PFSK-1 (cell line): ENCODE measurements around the gene CHCHD5.

Experiments
- FOXP2 ChIP-seq: optimal IDR thresholded peaks from 2 replicates; pipeline ENCODE3; 2011; ENCODE audit warnings: borderline replicate concordance, control low read depth, inconsistent platforms; ENCODE audit not compliant: insufficient read depth; ENCODE audit errors: extremely low read length, extremely low read depth
- POLR2AphosphoS5 ChIP-seq: IDR thresholded peaks from 2 replicates; pipeline ENCODE4 v1.6.1; 2012; ENCODE audit warnings: low read depth, mild to moderate bottlenecking, control low read depth, low read length, moderate library complexity
- SIN3A ChIP-seq: IDR thresholded peaks from 2 replicates; pipeline ENCODE4 v1.6.1; 2012; ENCODE audit warnings: mild to moderate bottlenecking, low read length, moderate library complexity, borderline replicate concordance; ENCODE audit not compliant: insufficient read depth
- TAF1 ChIP-seq: IDR thresholded peaks from 2 replicates; pipeline ENCODE4 v1.6.1; 2012; ENCODE audit warnings: low read length, control low read depth, borderline replicate concordance; ENCODE audit not compliant: insufficient read depth
- TF ChIP-seq, protein P1 (sequence below), 2 experiments: IDR thresholded peaks; 2 replicates each; pipeline versions ENCODE4 v1.6.1 to v1.8.0; 2011 to 2012; ENCODE audit warnings: low read depth in 2 of 2, low read length in 2 of 2, control low read depth in 1 of 2, inconsistent platforms in 1 of 2, mild to moderate bottlenecking in 1 of 2, moderate library complexity in 1 of 2; ENCODE audit not compliant: insufficient read depth in 1 of 2

The CHCHD5 gene

GRCh38 chr2:112603731-112604130 lies 19.3 kb downstream of the CHCHD5 start:
- TF ChIP-seq TAF1 (no peak), SIN3A (no peak), POLR2AphosphoS5 (no peak)
- TF ChIP-seq, protein P1, sequence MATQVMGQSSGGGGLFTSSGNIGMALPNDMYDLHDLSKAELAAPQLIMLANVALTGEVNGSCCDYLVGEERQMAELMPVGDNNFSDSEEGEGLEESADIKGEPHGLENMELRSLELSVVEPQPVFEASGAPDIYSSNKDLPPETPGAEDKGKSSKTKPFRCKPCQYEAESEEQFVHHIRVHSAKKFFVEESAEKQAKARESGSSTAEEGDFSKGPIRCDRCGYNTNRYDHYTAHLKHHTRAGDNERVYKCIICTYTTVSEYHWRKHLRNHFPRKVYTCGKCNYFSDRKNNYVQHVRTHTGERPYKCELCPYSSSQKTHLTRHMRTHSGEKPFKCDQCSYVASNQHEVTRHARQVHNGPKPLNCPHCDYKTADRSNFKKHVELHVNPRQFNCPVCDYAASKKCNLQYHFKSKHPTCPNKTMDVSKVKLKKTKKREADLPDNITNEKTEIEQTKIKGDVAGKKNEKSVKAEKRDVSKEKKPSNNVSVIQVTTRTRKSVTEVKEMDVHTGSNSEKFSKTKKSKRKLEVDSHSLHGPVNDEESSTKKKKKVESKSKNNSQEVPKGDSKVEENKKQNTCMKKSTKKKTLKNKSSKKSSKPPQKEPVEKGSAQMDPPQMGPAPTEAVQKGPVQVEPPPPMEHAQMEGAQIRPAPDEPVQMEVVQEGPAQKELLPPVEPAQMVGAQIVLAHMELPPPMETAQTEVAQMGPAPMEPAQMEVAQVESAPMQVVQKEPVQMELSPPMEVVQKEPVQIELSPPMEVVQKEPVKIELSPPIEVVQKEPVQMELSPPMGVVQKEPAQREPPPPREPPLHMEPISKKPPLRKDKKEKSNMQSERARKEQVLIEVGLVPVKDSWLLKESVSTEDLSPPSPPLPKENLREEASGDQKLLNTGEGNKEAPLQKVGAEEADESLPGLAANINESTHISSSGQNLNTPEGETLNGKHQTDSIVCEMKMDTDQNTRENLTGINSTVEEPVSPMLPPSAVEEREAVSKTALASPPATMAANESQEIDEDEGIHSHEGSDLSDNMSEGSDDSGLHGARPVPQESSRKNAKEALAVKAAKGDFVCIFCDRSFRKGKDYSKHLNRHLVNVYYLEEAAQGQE (IDR thresholded peaks at IDR 0.05; ENCODE audit: insufficient read depth in 1 of 2, low read depth in 2 of 2, low read length in 2 of 2) = no peak

GRCh38 chr2:112604952-112605351 lies 20.5 kb downstream of the CHCHD5 start:
- TF ChIP-seq TAF1 = no peak
- TF ChIP-seq, protein P1 (IDR thresholded peaks at IDR 0.05; ENCODE audit: insufficient read depth in 1 of 2, low read depth in 2 of 2, low read length in 2 of 2) = no peak

DNA sequence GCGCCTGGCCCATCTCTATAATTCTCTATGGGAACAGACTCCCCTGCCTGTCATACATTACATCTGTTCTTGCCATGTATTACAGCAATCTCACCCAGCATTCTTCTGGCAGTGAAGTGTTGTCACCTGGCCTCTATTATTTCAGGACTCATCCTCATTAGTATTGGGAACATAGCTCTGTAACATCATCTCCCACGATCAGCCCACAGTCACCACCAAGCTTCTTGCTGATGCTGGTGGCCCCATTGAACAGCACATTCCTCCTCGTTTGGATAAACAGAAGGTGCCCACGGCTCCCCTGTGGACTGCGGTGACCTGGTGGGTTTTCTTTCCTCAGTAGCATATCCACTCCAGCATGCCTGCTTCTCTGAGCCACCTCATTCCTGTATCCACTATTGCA lies 21.5 kb downstream of the CHCHD5 start:
- TF ChIP-seq TAF1 = no peak
- no peak for TF ChIP-seq FOXP2
- no peak for TF ChIP-seq POLR2AphosphoS5
- no peak for TF ChIP-seq SIN3A
- TF ChIP-seq, protein P1 (IDR thresholded peaks at IDR 0.05; ENCODE audit: insufficient read depth in 1 of 2, low read depth in 2 of 2, low read length in 2 of 2) = no peak

- no peak for TF ChIP-seq SIN3A
- no peak for TF ChIP-seq POLR2AphosphoS5
- TF ChIP-seq TAF1 = no peak
- TF ChIP-seq, protein P1 (IDR thresholded peaks at IDR 0.05; ENCODE audit: insufficient read depth in 1 of 2, low read depth in 2 of 2, low read length in 2 of 2) = no peak
- no peak for TF ChIP-seq FOXP2
These were observed 22.1 kb downstream of the CHCHD5 start for GRCh38 chr2:112606547-112606946.

GRCh38 chr2:112607680-112608438 lies 23.4 kb downstream of the CHCHD5 start:
- TF ChIP-seq SIN3A (no peak), FOXP2 (no peak), POLR2AphosphoS5 (no peak), TAF1 (no peak)
- TF ChIP-seq, protein P1 (IDR thresholded peaks at IDR 0.05; ENCODE audit: insufficient read depth in 1 of 2, low read depth in 2 of 2, low read length in 2 of 2) = no peak
